Liver (tissue), 9 donors: ENCODE measurements around the gene CLDN1. TPM values are rescaled to one million over a fixed set of nuclear protein-coding genes. Genes with fewer than 3 reads are reported as not detected.

Experiments
- DNase-seq: peaks from one replicate; pipeline ENCODE4 v3.0.0-alpha.2; 2017; ENCODE audit warnings: low spot score
- H3K27ac ChIP-seq, 2 donors: one replicate each; pipeline ENCODE4 v1.7.0; 2013; ENCODE audit warnings: inconsistent platforms in 2 of 2, low read length in 2 of 2, control low read depth in 1 of 2, low read depth in 1 of 2, mild to moderate bottlenecking in 1 of 2
- H3K27me3 ChIP-seq, 4 donors: one replicate each; pipeline versions ENCODE4 v1.6.1 to v1.7.0; 2013; ENCODE audit warnings: low read length in 3 of 4, inconsistent platforms in 1 of 4, mild to moderate bottlenecking in 1 of 4, moderate library complexity in 1 of 4; ENCODE audit not compliant: control insufficient read depth in 4 of 4, insufficient read depth in 4 of 4
- H3K36me3 ChIP-seq, 4 donors: one replicate each; pipeline versions ENCODE4 v1.6.1 to v1.7.0; 2013; ENCODE audit warnings: low read length in 3 of 4, mild to moderate bottlenecking in 3 of 4, low read depth in 1 of 4, moderate library complexity in 1 of 4; ENCODE audit not compliant: control insufficient read depth in 4 of 4, insufficient read depth in 3 of 4
- H3K4me1 ChIP-seq, 4 donors: one replicate each; pipeline versions ENCODE4 v1.6.1 to v1.7.0; 2013; ENCODE audit warnings: low read length in 3 of 4, mild to moderate bottlenecking in 3 of 4, moderate library complexity in 1 of 4; ENCODE audit not compliant: control insufficient read depth in 4 of 4, insufficient read depth in 4 of 4
- H3K4me3 ChIP-seq, 3 donors: one replicate each; pipeline versions ENCODE4 v1.6.1 to v1.7.0; 2013; ENCODE audit warnings: low read length in 3 of 3, control low read depth in 1 of 3, low read depth in 1 of 3, mild to moderate bottlenecking in 1 of 3
- H3K9ac ChIP-seq, 2 donors: one replicate each; pipeline ENCODE4 v1.7.0; 2013; ENCODE audit warnings: low read length in 2 of 2, mild to moderate bottlenecking in 2 of 2, moderate library complexity in 2 of 2, control low read depth in 1 of 2, low read depth in 1 of 2
- H3K9me3 ChIP-seq, 4 donors: one replicate each; pipeline versions ENCODE4 v1.6.1 to v1.7.0; 2013; ENCODE audit warnings: low read length in 3 of 4; ENCODE audit not compliant: control insufficient read depth in 4 of 4
- ATF3 ChIP-seq: IDR thresholded peaks from 2 replicates; pipeline ENCODE4 v1.6.1; 2016; ENCODE audit warnings: antibody characterized with exemption
- CTCF ChIP-seq: fragments of 150-350 bp; IDR thresholded peaks from 2 replicates; pipeline ENCODE4 v1.5.1; 2017; ENCODE audit warnings: improper control_type of control experiment, low read depth, low read length; ENCODE audit not compliant: missing input control
- EGR1 ChIP-seq, 2 donors: IDR thresholded peaks; 2 replicates each; pipeline ENCODE4 v1.6.1; 2016 to 2018; ENCODE audit warnings: antibody characterized with exemption in 2 of 2, low read depth in 2 of 2
- FOXA1 ChIP-seq: IDR thresholded peaks from 2 replicates; pipeline ENCODE4 v1.6.1; 2016; ENCODE audit warnings: antibody characterized with exemption
- FOXA2 ChIP-seq: IDR thresholded peaks from 2 replicates; pipeline ENCODE4 v1.6.1; 2016; ENCODE audit warnings: antibody characterized with exemption
- GABPA ChIP-seq, 2 donors: IDR thresholded peaks in 1 of 2; conservative IDR thresholded peaks in 1 of 2; 2 replicates each; pipeline ENCODE4 v1.6.1; 2016; ENCODE audit warnings: antibody characterized with exemption in 2 of 2, mild to moderate bottlenecking in 1 of 2, moderate library complexity in 1 of 2
- HNF4A ChIP-seq, 2 donors: conservative IDR thresholded peaks; 2 replicates each; pipeline ENCODE4 v1.6.1; 2016; ENCODE audit warnings: antibody characterized with exemption in 2 of 2, mild to moderate bottlenecking in 2 of 2
- HNF4G ChIP-seq: IDR thresholded peaks from 2 replicates; pipeline ENCODE4 v1.6.1; 2016; ENCODE audit warnings: antibody characterized with exemption
- MAX ChIP-seq: IDR thresholded peaks from 2 replicates; pipeline ENCODE4 v1.6.1; 2016; ENCODE audit warnings: antibody characterized with exemption
- NR2F2 ChIP-seq: IDR thresholded peaks from 2 replicates; pipeline ENCODE4 v1.6.1; 2016; ENCODE audit warnings: antibody characterized with exemption
- RAD21 ChIP-seq, 2 donors: IDR thresholded peaks; 2 replicates each; pipeline ENCODE4 v1.6.1; 2016; ENCODE audit warnings: antibody characterized with exemption in 2 of 2, mild to moderate bottlenecking in 2 of 2
- REST ChIP-seq: IDR thresholded peaks from 2 replicates; pipeline ENCODE4 v1.6.1; 2016; ENCODE audit warnings: antibody characterized with exemption, mild to moderate bottlenecking
- SP1 ChIP-seq: IDR thresholded peaks from 2 replicates; pipeline ENCODE4 v1.6.1; 2018; ENCODE audit warnings: antibody characterized with exemption, mild to moderate bottlenecking
- TAF1 ChIP-seq: conservative IDR thresholded peaks from 2 replicates; pipeline ENCODE4 v1.6.1; 2016; ENCODE audit warnings: antibody characterized with exemption, mild to moderate bottlenecking
- YY1 ChIP-seq: IDR thresholded peaks from 2 replicates; pipeline ENCODE4 v1.6.1; 2016; ENCODE audit warnings: antibody characterized with exemption, mild to moderate bottlenecking
- WGBS: extraction: QIAGEN DNeasy Blood & Tissue Kit; methylation state at CpG from one replicate; pipeline ENCODE4 v1.1.7; 2013; 5-methylcytosine and 5-hydroxymethylcytosine counted together
- polyA plus RNA-seq, 2 donors: library from polyadenylated mRNA; stranded (reverse) in 1 of 2; unstranded in 1 of 2; fragments of 200-250 nt in 1 of 2; fragments of >200 nt in 1 of 2; fragmentation: Nextera tagmentation in 1 of 2; extraction: Ambion mirVana in 1 of 2; gene quantifications; one replicate each; pipeline versions ENCODE4 v1.2.1 to v1.2.3, GENCODE V29; 2013 to 2015
- total RNA-seq, 2 donors: library from RNA; depleted of rRNA; stranded (reverse); fragments of >200 nt; gene quantifications; one replicate each; pipeline ENCODE4 v1.2.3, GENCODE V29; 2014
- donor health status: healthy.
- donor health status: healthy.
- donor health status: healthy.
- donor health status: healthy.
- donor health status: healthy.

The CLDN1 gene
- total RNA-seq (10 to 100 TPM; 85.2 to 92.0 TPM), polyA plus RNA-seq (10 to 100 TPM; 57.8 to 89.4 TPM)

GRCh38 chr3:190321789-190322603 is at the start of gene CLDN1:
CLDN1 (minus strand) TSS chr3:190322446; CDS start chr3:190322206, 240 bp downstream.
- 3% methylated on average over 64 of the region's 64 CpGs for WGBS
- TF ChIP-seq MAX (no peak), REST (peak; percentile 56), CTCF (peak; percentile 93), FOXA2 (no peak), HNF4A (conservative IDR thresholded peaks at IDR 0.05) (peak; percentile 3 to 7), YY1 (peak; percentile 58), RAD21 (IDR thresholded peaks at IDR 0.05) (peak; percentile 79 to 87), TAF1 (peak; percentile 90), NR2F2 (no peak)
- no peaks in the 10 kb centered on the region for H3K27me3 ChIP-seq
- H3K9ac ChIP-seq: peak within 1 kb of the TSS; percentile 96 to 99
- H3K4me1 ChIP-seq: peaks cover 2 to 42% (median 16%) of the 10 kb centered on the region in 4 donors
- peak within 1 kb of the TSS; percentile 84 to 92 for H3K27ac ChIP-seq
- H3K4me3 ChIP-seq: peak within 1 kb of the TSS; percentile 87 to 90 (median 89)
- no peaks in the 10 kb centered on the region for H3K9me3 ChIP-seq
- H3K36me3 ChIP-seq: no peaks in the 10 kb centered on the region
- DNase-seq: peak; percentile 87

GRCh38 chr3:190371152-190371551 is 48.9 kb upstream of the CLDN1 start:
- TF ChIP-seq SP1 (no peak), HNF4G (no peak), HNF4A (conservative IDR thresholded peaks at IDR 0.05) (no peak), GABPA (IDR thresholded peaks at IDR 0.05 in 1 of 2, conservative IDR thresholded peaks at IDR 0.05 in 1 of 2) (no peak), MAX (no peak), YY1 (no peak), FOXA1 (no peak), ATF3 (no peak), NR2F2 (no peak), EGR1 (IDR thresholded peaks at IDR 0.05; ENCODE audit: low read depth in 2 of 2) (no peak), TAF1 (no peak), CTCF (no peak)
- 49% methylated on average over 2 of the region's 2 CpGs for WGBS

More at GRCh38 chr3:190371152-190371551, 48.9 kb upstream of the CLDN1 start:
- Histone ChIP-seq H3K27me3 (no peaks in the 10 kb centered on the region), H3K4me1 (no peaks in the 10 kb centered on the region), H3K36me3 (no peaks in the 10 kb centered on the region), H3K27ac (no peak overlapping the region), H3K9me3 (no peaks in the 10 kb centered on the region), H3K4me3 (no peak overlapping the region), H3K9ac (no peak overlapping the region)
- DNase-seq: no peak
